HG03025 (cell line): ENCODE results near the gene SAMD10.
"Not testable (repeated sequence)": the region's sequence is repeated elsewhere in the genome, so short reads cannot be mapped to it uniquely, and the experiment has no call there.

Source experiments
- ATAC-seq: cut with Tn5 transposase; IDR thresholded peaks from one replicate; pipeline ENCODE4 v1.9.1; 2021; ENCODE audit warnings: mild to moderate bottlenecking, moderate library complexity; ENCODE audit not compliant: unreplicated experiment, low FRiP score

The SAMD10 gene

GRCh38 chr20:64003960-64004725, 24.7 kb upstream of the SAMD10 start:
- no peak for ATAC-seq

DNA sequence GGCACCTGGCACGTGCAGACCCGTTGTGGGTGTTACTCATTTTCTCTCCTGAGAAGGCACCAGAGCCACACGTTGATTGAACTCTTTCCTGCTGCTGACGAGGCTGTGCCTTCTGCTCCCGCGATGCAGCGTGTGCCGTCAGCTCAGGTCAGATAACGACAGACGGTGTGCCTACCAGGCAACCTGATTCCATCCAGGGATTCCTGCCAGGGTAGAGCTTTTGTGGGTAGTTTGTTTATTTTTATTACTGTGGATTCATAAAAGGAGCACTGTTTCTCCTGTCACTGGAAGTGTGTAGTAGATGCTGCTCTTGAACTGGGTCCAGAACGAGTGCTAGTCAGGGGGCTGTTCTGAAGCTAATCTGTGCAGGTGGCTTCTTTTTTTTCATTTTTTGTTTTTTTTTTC, 22.2 kb upstream of the SAMD10 start:
- ATAC-seq: no peak

- no peak for ATAC-seq
Measured at GRCh38 chr20:64000906-64001305, 21.5 kb upstream of the SAMD10 start.

DNA sequence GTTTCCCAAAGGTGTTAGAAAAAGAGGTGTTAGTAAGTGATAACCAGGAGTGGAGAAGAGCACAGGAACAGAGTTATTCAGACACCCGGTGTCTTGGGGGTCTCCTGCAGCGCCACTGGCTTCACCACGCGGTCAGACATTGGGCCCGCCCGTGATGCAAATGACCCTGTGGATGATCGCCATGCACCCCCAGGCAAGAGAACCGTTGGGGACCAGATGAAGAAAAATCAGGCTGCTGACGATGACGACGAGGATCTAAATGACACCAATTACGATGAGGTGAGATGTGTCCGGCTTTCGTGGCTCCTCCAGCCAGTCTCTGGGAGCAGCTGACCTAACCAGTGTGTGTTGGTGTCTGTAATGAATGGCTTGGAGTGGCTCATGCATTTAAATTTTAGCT, 3.5 kb upstream of the SAMD10 start:
- ATAC-seq: no peak

- ATAC-seq: peak; percentile 51
Measured at GRCh38 chr20:63980806-63981728, 1.6 kb upstream of the SAMD10 start, which contains the start of gene PRPF6. Gene PRPF6 (plus strand): TSS chr20:63981132. CDS start chr20:63981246, 114 bp downstream.

- peak; percentile 6 for ATAC-seq
Measured at GRCh38 chr20:63980317-63980805, 919 bp upstream of the SAMD10 start.

DNA sequence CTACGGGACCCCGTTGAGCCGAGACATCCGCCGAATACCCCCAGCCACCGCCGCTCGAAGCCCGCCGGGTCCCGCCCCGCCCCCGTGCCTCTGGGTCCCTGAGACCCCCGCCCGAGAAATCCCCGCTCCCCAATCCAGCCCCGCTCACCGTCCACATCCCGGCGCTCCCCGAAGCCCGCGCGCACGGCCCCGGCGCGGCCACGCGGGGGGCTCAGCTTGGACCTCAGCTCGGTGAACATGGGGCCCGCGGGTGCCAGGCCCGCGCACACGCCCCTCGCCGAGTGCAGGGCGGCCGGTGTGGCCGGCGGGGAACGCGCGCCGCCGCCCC, 249 bp downstream of the SAMD10 start:
- no peak for ATAC-seq

DNA sequence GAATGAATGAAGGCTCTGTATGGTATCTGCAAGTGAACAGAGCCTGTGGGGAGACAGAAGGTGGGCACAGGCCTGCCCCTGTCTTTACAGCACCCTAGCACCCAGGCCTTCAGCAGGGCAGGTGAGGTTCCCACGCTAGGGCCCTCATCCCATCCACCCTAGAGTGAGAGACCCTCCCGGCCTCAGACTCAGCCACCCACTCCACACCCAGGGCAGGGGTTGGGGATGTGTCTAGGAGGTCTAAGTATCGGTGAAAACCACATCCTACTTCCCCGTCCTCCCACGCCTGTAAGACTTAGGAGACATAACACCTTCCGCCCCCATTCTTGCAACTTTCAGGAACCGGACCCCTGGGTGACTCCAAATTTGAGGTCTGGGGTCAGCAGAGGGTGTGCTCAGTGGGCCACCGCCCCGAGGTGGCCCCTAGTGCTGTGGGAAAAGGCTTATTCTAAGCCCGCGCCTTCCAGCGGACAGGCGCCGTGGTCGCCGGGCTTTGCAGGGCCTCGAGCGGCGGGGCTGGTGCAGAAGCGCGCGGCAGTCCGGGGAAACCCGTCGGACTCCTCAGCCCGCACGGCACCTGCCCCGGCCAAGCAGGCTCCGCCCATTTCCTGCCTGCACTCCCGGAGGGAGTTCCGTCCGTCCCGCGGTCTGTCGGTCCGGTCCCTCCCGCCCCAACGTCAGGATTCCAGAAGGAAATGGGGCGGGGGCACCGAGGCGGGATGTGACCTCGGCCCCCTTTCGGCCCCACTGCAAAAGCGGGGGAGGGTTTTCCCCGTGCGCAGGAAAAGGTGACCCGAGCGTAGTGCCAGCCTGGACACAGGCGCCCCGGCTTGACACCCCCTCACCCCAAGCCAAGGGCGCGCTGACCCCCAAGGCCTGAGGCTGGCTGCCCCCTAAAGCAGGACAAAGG, 868 bp downstream of the SAMD10 start:
- ATAC-seq: peak; percentile 29

- no peak for ATAC-seq
Measured at GRCh38 chr20:63977739-63978276, 1.6 kb downstream of the SAMD10 start.

DNA sequence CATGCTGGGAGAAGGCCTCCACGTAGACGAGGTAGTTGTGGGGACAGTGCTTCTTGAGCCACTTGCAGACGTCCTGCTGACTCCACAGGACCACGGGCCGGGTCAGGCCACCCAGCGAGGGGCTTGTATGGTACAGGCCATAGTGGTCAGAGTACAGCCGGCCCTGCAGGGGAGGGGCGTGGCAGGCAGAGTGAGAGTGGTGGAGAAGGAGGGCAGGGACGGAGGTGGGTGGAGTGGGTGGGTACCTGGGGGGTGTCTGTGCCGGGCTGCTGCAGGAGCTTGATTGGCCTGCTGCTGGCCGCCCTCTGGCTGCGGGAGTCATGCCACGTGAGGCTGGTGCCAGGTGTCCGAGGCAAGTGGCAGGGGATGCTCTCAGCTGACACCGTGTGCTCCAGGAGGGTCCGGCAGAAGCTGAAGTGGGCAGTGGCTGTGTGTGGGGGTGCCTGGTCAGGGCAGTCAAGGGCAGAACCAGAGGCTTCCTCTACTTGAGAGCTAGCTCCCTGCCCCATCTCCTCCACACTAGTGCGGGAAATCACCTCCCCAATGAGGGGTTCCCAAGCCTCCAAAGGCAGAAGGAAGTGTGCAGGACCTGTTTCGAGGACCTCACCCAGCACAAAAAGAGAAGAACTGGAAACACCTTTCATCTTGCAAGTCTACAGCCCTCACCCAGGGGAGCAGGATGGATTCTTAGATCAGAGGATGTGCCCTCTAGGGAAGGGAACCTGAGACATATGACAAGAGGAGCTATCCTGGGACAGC, 2.3 kb downstream of the SAMD10 start:
- no peak for ATAC-seq

GRCh38 chr20:63976511-63976910, 2.9 kb downstream of the SAMD10 start:
- ATAC-seq: not testable (repeated sequence)

GRCh38 chr20:63974402-63975200, 4.8 kb downstream of the SAMD10 start:
- ATAC-seq: no peak

DNA sequence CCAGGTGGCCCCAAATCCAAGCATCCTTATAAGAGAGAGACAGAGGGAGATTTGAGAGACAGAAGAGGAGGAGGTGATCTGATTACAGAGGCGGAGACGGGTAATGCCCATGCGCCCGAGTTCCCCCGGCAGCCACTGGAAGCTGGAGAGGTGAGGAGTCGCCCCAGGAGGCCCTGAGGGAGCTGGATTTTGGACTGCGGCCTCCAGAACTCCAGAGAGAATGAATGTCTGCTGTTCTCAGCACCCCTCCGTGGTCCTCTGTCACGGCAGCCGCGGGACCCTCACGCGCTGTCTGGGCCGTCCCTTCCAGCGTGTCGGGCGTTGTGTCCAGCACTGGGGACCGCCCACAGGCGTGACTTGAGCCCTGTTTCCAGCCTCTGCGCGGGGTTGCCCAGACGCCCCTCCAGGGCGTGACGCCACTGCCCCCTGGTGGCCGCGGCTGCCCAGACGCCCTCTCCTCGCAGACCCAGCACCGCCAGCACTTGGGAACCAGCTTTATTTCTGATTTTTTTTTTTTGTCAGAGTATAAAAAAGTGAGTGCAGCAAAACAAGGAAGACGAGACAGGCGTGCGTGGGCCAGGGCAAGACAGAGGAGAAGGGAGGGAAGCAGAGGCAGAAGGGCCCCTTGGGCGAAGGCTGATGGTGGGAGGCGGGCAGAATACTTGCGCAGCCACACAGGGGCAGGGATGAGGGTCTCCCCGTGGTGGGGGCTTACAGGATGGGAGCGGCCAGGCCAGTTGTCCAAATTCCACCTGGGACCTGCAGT, 5.6 kb downstream of the SAMD10 start:
- no peak for ATAC-seq

GRCh38 chr20:63973160-63973479, 6.3 kb downstream of the SAMD10 start:
- ATAC-seq: no peak

GRCh38 chr20:63972312-63973159, 6.9 kb downstream of the SAMD10 start:
- ATAC-seq: no peak

GRCh38 chr20:63971960-63972311, 7.5 kb downstream of the SAMD10 start:
- ATAC-seq: not testable (repeated sequence)

- ATAC-seq: no peak
Measured at GRCh38 chr20:63970714-63971431, 8.6 kb downstream of the SAMD10 start.
